Measurements from ENCODE around the gene ING2. TPM values are rescaled to one million over a fixed set of nuclear protein-coding genes. Genes with fewer than 3 reads are reported as not detected.
A peak's percentile ranks its signal among the peaks of the same experiment; 100 is the strongest.
"Not testable (repeated sequence)": the region's sequence is repeated elsewhere in the genome, so short reads cannot be mapped to it uniquely, and the experiment has no call there.

The ING2 gene, protein sequence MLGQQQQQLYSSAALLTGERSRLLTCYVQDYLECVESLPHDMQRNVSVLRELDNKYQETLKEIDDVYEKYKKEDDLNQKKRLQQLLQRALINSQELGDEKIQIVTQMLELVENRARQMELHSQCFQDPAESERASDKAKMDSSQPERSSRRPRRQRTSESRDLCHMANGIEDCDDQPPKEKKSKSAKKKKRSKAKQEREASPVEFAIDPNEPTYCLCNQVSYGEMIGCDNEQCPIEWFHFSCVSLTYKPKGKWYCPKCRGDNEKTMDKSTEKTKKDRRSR
- total RNA-seq (ENCODE audit: low replicate concordance) = 16.5 and 20.4 TPM in 2 replicates
- long read RNA-seq, transcript ING2-201 (2 exons, 1,189 nt) = major isoform, 5 of 8 reads
- long read RNA-seq, partial matches to known transcripts = 0 of 8 reads
- long read RNA-seq, other reads (novel, unspliced or antisense) = 0 of 8 reads

DNA sequence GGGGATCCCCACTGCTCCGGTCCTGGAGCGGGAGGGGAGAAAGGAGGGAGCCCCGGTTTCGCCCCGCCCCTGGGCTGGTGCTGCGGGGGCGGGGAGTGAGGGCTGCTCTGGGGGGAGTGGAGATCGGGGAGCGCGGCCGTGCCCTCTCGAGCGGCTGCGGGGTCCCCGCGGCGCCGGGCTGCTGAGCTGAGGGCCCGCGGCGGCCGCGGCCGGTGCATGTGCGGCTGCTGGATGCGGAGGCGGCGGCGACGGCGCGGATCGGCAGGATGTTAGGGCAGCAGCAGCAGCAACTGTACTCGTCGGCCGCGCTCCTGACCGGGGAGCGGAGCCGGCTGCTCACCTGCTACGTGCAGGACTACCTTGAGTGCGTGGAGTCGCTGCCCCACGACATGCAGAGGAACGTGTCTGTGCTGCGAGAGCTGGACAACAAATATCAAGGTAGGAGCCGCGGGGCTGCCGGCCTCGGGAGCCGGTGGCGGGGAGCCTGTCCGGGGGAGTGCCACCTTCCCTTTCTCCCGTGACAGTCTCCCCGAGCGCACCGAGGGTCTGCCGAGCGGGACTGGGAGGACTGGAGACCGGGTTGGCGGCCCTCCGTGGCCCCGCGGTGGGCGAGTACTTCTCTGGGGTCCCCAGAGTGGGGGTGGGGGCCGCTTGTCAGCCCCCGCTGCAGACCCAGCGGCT lies at the start of gene ING2:
ING2 (plus strand) TSS at position 129 of the 681 bp plus-strand sequence; CDS start at position 267, 138 bp downstream.
- no peaks in the 10 kb centered on the region for H3K36me3 Mint-ChIP-seq
- DNase-seq (ENCODE audit: extremely low spot score, unreplicated experiment) = peak; percentile 72
- TF ChIP-seq, protein P1, sequence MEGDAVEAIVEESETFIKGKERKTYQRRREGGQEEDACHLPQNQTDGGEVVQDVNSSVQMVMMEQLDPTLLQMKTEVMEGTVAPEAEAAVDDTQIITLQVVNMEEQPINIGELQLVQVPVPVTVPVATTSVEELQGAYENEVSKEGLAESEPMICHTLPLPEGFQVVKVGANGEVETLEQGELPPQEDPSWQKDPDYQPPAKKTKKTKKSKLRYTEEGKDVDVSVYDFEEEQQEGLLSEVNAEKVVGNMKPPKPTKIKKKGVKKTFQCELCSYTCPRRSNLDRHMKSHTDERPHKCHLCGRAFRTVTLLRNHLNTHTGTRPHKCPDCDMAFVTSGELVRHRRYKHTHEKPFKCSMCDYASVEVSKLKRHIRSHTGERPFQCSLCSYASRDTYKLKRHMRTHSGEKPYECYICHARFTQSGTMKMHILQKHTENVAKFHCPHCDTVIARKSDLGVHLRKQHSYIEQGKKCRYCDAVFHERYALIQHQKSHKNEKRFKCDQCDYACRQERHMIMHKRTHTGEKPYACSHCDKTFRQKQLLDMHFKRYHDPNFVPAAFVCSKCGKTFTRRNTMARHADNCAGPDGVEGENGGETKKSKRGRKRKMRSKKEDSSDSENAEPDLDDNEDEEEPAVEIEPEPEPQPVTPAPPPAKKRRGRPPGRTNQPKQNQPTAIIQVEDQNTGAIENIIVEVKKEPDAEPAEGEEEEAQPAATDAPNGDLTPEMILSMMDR (conservative IDR thresholded peaks at IDR 0.05) = no peak
- peak within 1 kb of the TSS; percentile 99 for H3K27ac Mint-ChIP-seq
- H3K9me3 Mint-ChIP-seq = no peaks in the 10 kb centered on the region
- H3K4me1 Mint-ChIP-seq (ENCODE audit: unreplicated experiment) = peaks cover 20% of the 10 kb centered on the region
- no peaks in the 10 kb centered on the region for H3K27me3 Mint-ChIP-seq
- H3K4me3 Mint-ChIP-seq = peak within 1 kb of the TSS; percentile 96

DNA sequence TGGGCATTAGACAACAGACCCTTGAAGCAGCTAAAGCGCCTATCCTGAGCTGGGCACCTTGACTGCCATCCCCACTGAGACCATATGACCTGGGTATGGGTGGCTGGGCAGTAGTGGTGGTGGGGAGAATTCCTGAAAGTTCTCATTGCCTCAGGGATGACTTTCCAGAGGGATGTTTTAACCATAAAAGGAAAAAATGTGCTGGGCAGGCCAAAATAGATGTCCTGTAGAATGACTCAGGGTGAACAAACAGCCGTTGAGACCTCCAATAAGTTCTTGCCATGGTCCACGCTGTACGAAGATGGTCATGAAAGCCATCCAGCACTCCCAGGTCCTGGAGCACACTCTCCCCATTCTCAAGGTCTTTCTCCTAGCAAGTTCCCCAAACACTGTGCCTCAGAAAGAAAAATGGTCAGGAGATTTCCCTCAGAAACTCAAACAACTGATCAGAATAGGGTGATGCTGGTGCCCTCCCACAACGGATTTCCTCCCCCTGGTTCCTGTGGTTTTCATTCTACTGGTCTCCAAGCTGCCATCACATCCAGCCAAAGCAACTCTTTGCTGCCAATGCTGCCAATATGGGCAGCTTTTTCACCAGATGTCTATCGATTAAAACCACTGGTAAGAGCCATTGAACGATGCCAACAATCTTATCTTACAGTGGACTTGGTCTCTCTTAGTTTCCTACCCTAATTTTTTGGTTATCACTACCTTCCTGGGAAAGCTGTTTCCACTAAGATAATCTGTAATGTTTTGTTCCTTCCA lies 49.2 kb upstream of the ING2 start:
- H3K27ac Mint-ChIP-seq = no peak overlapping the region
- TF ChIP-seq, protein P1 (conservative IDR thresholded peaks at IDR 0.05) = no peak
- no peaks in the 10 kb centered on the region for H3K9me3 Mint-ChIP-seq
- no peaks in the 10 kb centered on the region for H3K27me3 Mint-ChIP-seq
- H3K36me3 Mint-ChIP-seq = peaks cover 3% of the 10 kb centered on the region
- H3K4me3 Mint-ChIP-seq = no peak overlapping the region
- no peaks in the 10 kb centered on the region for H3K4me1 Mint-ChIP-seq (ENCODE audit: unreplicated experiment)
- no peak for DNase-seq (ENCODE audit: extremely low spot score, unreplicated experiment)

DNA sequence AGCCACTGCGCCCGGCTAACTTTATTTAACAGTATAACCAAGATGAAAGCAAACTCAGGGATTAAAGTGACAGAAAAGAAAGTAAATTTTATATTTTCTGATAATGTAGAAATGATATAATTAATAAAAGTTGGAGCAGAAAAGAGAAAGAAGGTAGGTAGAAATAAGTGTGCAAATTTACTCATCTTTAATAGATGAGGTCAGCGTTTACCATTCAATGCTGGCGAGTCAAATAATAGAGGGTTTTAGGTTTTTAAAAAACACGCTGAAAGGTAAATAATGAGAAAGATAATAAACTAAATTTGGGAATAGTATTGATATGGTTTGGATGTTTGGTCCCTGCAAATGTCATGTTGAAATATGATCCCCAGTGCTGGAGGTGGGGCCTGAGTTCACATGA lies 46.9 kb upstream of the ING2 start:
- Mint-ChIP-seq H3K36me3 (peaks cover under 1% of the 10 kb centered on the region), H3K27me3 (no peaks in the 10 kb centered on the region), H3K9me3 (no peaks in the 10 kb centered on the region), H3K4me3 (no peak overlapping the region), H3K27ac (no peak overlapping the region), H3K4me1 (ENCODE audit: unreplicated experiment) (no peaks in the 10 kb centered on the region)
- no peak for DNase-seq (ENCODE audit: extremely low spot score, unreplicated experiment)
- TF ChIP-seq, protein P1 (conservative IDR thresholded peaks at IDR 0.05) = no peak

DNA sequence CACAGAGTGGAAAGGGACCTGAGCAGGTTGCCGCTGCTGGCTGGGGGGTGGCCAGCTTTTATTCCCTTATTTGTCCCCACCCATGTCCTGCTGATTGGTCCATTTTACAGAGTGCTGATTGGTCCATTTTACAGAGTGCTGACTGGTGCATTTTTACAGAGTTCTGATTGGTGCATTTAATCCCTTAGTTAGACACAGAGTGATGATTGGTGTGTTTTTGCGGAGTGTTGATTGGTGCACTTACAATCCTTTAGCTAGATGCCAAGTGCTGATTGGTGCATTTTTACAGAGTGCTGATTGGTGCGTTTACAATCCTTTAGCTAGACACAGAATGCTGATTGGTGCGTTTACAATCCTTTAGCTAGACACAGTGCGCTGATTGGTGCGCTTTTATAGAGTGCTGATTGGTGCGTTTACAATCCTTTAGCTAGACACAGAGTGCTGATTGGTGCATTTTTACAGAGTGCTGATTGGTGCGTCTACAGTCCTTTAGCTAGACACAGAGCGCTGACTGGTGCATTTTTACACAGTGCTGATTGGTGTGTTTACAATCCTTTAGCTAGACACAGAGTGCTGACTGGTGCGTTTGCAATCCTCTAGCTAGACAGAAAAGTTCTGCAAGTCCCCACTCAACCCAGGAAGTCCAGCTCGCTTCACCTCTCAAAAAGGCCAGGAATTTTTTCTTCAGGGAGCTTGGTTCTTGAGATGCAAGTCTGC lies 40.8 kb upstream of the ING2 start:
- DNase-seq (ENCODE audit: extremely low spot score, unreplicated experiment); H3K27ac Mint-ChIP-seq; H3K36me3 Mint-ChIP-seq; H3K27me3 Mint-ChIP-seq; H3K4me3 Mint-ChIP-seq; H3K9me3 Mint-ChIP-seq; H3K4me1 Mint-ChIP-seq (ENCODE audit: unreplicated experiment): not testable (repeated sequence)

DNA sequence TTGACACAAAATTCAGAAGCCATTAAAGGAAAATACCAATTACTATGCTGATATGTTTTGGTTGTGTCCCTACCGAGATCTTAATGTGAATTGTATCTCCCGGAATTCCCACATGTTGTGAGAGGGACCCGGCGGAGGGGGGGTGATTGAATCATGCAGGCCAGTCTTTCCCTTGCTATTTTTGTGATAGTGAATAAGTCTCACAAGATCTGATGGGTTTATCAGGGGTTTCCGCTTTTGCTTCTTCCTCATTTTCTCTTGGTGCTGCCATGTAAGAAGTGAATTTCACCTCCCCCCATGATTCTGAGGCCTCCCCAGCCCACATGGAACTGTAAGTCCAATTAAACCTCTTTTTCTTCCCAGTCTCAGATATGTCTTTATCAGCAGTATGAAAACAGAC lies 39.0 kb upstream of the ING2 start:
- not testable (repeated sequence) for H3K4me3 Mint-ChIP-seq; DNase-seq (ENCODE audit: extremely low spot score, unreplicated experiment); H3K9me3 Mint-ChIP-seq; H3K36me3 Mint-ChIP-seq; H3K27me3 Mint-ChIP-seq; H3K4me1 Mint-ChIP-seq (ENCODE audit: unreplicated experiment)
- H3K27ac Mint-ChIP-seq = peak overlapping the region; percentile 6

DNA sequence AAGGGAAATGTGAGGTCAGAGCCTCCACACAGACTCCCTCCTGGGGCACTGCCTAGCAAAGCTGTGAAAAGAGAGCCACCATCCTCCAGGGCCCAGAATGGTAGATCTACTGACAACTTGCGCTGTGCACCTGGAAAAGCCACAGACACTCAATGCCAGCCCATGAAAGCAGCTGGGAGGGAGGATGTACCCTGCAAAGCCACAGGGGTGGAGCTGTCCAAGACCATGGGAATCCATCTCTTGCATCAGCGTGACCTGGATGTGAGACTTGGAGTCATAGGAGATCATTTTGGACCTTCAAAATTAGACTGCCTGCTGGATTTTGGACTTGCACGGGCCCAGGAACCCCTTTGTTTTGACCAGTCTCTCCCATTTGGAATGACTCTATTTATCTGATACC lies 37.6 kb upstream of the ING2 start:
- H3K4me3 Mint-ChIP-seq = no peak overlapping the region
- DNase-seq (ENCODE audit: extremely low spot score, unreplicated experiment) = no peak
- peaks cover 8% of the 10 kb centered on the region for H3K4me1 Mint-ChIP-seq (ENCODE audit: unreplicated experiment)
- peaks cover 8% of the 10 kb centered on the region for H3K36me3 Mint-ChIP-seq
- H3K27me3 Mint-ChIP-seq = no peaks in the 10 kb centered on the region
- TF ChIP-seq, protein P1 (conservative IDR thresholded peaks at IDR 0.05) = no peak
- H3K27ac Mint-ChIP-seq = no peak overlapping the region
- H3K9me3 Mint-ChIP-seq = peaks cover 4% of the 10 kb centered on the region

Measured in type B pancreatic cell (in vitro differentiated cells).